Activated naive CD4-positive, alpha-beta T cell treated with anti-CD3 and anti-CD28 coated beads, Interleukin-2, amount 50 U/mL, for 16 hours (primary cell): Measurements from ENCODE around the gene TANC1.
"Not testable (repeated sequence)": the region's sequence is repeated elsewhere in the genome, so short reads cannot be mapped to it uniquely, and the experiment has no call there.

Experiments used
- DNase-seq: peaks from one replicate; pipeline ENCODE4 v3.0.0-alpha.2; 2020

The TANC1 gene

DNA sequence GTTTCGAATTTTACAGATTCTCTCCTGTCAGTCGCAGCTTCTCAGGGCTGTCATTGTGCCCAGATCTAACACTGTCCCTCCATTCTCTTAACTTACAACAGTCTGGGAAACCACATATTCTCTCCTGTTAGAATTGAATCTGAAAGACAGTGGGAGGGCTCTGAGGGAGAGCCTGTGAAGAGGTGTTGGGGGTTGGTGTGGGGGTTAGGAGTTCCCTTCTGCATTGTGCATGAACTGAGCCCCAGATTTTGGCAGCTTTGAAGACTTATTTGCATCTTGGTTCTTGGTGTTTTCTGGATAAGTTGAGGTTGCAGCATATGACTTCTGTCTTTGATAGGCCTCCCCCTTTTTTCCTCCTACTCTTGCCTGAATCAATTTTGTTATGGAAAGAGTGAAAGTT is 64.1 kb downstream of the TANC1 start:
- no peak for DNase-seq

DNA sequence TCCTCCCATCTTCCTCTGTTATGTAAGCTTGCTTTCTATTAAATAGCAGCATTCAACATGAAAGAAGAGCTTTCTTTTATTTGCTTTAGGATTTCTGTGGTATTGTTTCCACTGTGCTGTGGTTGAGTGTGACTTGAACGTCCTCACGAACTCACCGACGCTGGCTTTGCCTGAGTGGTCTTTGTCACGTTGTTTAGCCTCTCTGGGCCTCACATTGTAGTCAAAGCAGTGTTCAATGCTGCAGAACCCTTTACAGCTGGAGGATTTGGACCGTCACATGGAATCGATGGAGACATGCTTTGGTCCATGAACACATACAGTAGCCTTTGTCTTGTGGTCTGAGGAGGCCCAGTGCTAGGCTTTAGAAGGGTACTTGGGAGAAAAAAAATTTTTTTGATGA is 66.3 kb downstream of the TANC1 start:
- no peak for DNase-seq

DNA sequence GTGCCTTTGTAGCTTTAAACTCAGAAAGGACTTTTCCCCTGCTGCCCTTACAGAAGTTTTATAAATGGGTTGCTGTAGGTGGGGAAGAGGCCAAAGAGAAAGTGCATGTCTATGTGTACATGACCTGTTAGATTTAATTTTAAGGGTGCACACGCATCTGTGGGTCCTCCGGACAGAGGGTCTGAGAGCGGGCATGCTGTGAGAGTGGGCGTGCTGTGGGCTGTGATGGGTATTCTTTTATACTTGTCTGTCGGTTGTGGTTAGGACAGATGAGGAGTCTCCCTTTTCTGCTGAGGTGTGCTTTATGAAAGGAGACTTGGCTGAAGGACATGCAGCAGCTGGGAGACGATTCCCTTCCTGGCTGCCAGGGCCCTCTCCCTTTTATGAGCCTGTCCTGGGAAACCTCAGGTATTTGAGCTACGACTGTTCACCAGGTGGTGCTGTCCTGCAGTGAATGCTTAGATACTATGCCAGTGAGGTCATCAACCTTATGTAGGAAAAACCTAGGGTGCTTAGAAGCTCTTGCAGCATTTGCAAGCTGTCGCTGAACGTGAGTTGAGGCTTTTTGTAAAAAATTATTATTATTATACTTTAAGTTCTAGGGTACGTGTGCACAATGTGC is 67.5 kb downstream of the TANC1 start:
- DNase-seq = no peak

DNA sequence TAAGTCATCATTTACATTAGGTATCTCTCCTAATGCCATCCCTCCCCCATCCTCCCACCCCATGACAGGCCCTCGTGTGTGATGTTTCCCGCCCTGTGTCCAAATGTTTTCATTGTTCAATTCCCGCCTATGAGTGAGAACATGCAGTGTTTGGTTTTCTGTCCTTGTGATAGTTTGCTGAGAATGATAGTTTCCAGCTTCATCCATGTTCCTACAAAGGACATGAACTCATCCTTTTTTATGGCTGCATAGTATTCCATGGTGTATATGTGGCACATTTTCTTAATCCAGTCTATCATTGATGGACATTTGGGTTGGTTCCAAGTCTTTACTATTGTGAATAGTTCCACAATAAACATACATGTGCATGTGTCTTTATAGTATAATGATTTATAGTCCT is 68.0 kb downstream of the TANC1 start:
- not testable (repeated sequence) for DNase-seq

DNA sequence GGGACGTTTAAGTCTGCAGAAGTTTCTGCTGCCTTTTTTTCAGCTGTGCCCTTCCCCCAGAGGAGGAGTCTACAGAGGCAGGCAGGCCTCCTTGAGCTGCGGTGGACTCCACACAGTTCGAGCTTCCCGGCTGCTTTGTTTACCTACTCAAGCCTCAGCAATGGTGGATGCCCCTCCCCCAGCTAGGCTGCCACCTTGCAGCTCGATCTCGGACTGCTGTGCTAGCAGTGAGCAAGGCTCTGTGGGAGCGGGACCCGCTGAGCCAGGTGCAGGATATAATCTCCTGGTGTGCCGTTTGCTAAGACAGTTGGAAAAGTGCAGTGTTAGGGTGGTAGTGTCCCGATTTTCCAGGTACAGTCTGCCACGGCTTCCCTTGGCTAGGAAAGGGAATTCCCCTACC is 72.9 kb downstream of the TANC1 start:
- DNase-seq = not testable (repeated sequence)

DNA sequence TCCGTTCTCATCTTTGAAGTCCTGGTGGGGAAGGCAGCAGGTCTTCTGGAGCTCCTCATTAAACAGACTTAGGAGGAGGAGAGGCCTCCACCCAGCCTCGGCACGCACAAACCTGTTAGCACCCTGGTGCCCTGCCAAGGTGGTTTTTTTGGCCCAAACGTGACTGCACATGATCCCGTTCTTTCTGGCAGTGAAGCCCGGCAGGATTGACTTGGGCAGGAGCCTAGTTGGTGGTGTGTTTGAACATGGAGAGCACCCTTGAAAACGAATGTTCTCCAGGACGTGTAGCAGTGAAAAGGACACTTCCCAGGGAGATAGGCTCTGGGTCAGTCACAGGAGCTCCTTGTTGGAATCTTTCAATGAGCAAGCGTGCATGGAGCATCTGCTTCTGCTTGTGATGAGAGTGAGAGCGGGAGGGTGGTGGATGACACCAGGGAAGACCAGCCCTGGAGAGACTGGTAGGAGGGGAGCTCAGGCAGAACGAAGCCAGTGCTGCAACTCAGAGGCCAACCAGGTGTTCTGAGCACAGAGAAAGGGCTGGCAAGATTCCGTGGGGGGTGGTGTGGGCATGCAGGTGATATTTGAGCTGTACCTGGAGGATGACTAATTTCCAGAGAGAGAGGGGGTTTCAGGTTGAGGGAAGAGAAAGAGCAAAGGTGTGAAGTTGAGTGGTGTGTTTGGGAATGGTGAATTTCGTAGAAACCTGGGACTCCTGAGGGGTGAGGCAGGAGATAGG is 73.8 kb downstream of the TANC1 start:
- DNase-seq = no peak

DNA sequence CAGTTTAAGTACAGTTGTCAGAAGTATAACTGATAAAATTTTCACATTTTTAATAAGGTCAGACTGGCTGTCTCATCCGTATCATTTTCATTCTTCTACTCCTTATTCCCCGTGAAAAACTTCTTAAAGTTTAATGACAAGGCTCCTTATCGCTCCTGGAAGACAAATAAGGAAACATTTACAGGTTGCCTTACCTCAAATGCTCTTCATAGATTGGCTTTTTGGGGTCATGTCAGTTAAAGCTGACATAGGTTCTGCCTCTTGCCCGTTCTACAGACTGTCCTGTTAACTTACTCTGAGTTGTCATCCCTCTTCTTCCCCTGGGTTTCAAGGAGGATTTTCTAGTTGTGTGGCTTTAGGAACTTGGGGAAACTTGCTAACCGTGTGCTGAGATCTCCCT is 75.3 kb downstream of the TANC1 start:
- DNase-seq = no peak

DNA sequence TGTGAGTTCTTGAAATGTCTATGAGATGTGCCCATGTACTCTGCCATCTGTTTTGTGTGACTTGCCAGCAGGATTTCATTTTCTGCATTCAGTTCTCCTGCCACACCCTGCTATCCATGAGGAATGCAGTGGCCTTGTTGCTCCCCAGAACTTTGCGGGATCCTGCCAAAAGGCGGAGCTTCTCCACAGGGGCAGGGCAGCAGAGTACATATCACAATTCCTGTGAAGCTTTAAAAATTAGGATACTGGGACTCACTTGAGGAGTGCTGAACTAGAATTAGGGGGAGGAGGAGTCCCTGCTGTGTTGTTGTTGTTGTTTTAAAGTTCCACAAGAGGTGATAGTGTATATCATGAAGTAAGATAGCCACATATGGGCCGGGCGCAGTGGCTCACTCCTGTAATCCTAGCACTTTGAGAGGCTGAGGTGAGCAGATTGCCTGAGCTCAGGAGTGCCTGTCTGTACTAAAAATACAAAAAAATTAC is 76.4 kb downstream of the TANC1 start:
- no peak for DNase-seq

DNA sequence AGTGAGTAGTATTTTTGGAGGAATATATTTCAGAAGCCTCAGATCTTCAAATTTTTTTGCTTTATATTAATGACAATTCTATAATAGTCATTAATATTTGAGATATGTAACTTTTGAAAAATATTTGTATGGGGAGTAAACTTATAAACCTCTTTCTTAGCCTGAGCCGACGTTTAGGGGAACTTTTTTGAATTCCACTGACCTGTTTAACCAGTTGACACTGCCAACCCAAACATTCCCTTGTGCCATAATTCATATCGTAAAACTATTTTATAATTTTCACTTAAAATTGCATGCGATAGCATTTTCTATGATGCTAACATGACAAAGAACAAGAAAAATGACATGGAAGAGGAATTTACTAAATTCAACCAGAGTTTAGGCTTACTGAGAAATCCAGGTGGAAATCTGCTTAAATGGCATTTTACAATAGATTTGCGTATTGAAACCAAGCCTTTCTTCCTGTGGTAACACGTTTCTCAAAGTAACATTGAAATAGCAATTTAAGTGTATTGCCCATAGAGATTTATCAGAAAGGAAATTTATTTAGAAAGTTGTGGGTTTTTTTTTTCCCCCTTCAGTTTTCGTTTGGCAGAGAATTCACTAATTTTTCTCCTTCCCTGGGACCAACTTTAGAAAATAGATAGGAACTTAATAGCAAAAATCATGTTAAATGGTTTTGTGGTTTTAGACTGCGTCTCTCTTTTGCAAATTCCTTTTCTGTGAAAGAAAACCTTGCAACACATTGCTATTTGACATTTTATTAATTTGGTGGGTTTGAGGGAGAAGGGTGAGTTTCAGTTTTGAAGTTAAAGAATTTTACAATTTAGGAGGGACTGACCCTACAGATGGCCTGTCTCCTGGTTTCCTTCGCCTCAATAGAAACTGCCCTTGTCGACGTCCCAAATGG is 77.4 kb downstream of the TANC1 start:
- DNase-seq = no peak

DNA sequence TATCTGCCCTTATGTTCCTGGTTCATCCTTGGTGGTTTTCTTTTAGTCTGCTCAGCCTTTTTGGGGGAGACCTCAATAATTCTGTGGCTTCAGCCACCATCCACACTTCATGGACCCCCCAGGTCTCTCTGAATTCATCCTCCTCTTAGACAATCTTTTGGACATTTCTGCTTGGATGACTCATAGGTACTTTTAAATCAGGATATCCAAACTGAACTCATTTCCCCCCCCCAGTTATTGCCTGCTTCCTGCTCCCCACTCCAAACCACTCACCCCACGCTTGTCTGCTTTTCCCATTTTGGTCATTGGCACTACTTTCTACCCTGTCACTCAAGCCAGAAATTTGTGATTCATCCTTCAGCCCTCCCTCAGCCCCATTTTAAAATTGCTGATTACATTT is 78.5 kb downstream of the TANC1 start:
- DNase-seq = no peak

DNA sequence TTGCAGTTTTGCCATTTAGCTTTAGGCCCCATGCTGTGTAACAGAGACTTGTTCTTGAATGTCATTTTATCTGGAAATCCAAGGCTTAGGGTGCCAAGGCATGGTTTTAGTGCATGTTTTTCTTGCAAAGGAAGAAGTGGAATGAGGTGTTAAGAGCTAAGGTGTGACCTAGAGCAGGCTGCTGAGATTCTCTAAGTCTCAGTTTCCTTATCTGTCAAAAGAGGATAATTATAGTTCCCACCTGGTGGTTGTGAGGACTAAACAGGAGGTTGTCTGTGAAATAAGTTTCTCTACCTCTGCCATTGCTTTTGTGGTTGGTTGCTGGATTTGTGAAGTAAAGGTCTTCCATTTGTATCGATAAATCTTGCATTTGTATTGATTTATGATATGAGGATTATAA is 82.0 kb downstream of the TANC1 start:
- no peak for DNase-seq

DNA sequence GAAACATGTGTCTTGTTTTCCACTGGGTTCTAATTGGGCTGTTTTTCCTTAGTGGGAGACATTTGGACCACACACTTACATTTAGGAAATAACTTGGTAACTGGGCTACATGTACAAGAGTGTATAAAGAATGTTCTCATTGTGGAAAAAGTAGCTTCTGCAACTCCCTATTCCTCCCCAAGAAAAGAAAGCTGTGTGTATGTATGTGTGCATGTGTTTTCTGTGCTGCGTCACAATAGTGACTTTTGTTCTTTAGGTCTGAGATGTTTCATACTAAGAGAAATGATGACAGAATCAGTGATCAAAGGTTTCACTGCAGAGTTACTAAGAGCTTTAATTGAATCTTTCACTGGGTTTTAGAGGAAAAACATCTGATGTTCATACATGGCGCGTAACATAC is 82.7 kb downstream of the TANC1 start:
- no peak for DNase-seq

DNA sequence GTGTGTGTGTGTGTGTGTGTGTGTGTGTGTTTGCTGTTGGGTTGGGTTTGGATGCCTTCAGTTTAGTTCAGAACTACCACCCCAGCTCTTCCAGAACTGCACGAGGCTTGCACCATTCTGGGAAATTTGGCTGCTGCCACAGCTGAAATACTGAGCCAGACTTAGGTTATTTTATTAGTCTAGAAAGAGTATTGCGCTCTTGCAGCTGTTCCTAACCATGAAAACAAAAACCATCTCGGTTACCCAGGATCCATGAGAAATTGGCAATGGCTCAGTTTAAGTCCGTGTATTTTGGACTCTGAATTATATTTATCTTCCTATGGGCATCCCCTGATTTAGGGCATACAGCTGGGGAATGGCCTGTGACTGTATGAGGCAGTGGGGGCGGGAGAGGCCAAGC is 83.2 kb downstream of the TANC1 start:
- no peak for DNase-seq

DNA sequence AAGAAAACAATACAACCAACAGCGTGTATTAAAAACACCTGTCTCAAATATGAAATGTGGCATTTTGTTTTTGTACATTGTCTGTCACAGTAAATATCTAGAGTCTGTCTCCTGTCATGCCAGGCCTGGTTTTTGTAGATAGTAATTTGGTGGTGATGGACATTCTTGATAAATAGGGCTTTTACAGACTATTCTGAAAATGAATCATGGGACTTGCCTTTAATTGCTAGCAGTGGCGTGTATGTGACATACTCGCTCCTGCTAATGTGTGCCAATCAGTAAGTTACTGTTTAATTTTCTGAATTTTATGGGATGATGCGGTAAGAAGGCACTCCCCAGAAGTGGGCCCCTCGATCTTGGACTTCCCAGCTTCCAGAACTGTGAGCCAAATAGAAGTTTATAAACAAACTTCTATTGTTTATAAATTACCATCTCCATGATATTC is 83.7 kb downstream of the TANC1 start:
- no peak for DNase-seq

DNA sequence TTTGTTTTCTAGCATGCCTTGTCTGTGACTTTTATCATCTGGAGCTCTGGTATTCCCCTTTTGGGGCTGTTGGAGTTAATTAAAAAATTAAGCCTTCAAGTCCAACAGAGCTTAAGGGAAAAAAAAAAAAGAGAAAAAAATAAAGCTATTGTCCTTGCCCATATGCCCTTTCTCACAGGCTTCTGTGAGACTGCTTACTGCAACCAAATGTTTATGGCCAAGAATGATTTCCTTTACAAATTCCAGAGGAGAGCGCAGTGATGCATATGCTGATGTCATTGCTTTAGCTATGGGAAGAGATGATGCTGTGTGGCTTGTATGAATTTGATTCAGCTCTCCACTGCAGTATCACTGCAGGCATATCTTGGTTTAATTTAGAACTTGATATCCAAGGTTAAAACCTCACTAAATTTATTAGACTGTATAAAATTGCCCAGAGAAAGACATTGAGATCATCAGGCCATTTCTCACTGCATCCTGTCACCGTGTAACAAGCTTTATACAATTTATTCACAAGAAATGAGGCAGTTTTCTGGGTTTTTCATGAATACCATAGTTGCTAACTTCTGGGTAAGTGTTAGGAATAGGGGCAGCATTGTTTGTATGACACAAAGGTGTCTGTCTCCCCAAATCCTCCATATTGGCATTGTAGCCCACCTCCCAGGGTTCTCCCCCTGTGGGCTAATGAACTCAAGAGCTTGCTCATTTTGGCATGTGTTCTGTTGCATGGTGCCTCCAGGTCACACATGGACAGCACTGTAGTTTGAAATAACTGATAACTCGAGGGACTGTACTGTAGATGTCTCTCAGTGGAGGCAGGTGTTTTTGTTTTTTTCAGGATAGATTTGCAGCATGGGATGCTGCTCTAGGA is 85.0 kb downstream of the TANC1 start:
- DNase-seq = no peak

DNA sequence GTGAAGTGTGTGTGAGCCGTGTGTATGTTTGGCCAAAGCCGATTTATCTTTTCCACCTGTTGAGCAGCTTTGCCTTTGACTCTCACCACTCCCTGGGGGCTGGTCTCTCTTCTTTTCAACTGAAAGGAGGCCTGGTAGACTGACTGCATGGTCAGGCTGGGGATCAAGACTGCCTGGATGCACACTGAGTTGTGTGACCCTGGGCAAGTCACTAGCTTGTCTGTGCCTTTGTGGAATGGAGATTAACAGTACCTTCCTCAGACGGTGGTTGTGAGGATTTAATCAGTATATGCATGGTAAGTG is 85.5 kb downstream of the TANC1 start:
- DNase-seq = no peak

DNA sequence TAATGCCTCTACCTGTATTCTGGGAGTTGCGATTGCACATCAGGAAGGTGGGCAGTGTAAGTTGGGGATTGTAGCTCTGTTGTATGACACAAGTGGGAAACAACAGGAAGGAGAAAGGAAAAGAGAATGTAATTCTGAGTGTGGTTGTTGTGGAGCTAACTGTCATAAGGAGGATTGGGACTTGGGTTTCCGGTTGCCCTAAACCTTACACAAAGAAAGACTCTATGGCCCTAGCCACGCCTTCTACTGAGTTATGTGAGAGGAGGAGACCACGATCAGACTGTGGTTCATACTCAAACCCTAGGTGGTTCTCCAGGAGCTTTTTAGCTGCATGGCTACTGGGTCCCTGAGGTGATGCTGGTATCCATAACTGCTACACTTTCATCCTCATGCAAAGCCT is 86.5 kb downstream of the TANC1 start:
- DNase-seq = no peak

DNA sequence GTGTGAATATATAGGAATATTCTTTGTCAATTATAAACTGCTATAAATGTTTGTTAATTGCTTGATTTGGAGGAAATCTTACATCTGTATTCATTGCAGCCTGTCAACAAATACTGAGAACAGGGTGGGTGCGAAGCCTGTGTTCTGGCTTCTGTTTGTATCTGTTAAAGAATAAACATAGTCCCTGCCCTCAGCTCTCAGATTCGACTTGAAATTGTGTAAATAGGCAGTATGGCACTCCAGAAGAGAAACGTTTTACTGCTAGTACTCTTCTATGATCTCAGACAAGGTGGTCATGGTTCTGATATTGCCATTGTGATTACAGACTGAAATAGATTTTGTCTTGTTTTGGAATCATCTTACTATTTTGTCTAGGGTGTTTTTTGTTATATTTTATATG is 92.1 kb downstream of the TANC1 start:
- DNase-seq = no peak

DNA sequence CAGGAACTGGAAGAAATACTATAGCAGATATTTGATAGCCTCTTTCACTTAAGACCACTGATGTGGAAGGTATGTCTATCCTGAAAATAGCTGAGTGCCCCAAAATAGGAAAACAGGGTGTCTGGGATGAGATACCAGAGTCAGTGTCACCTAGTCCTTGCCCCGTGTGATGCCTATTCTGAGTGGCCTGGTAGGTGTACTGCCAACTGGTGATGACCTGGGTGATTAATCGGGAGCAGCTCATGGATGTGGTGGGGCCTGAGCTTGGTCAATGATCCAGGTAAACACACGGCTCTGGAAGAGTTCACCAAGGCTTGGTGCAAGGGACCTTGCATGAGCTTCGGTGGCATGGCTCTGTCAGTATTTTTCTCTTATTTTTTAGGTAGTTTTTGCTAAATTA is 95.2 kb downstream of the TANC1 start:
- DNase-seq = no peak

DNA sequence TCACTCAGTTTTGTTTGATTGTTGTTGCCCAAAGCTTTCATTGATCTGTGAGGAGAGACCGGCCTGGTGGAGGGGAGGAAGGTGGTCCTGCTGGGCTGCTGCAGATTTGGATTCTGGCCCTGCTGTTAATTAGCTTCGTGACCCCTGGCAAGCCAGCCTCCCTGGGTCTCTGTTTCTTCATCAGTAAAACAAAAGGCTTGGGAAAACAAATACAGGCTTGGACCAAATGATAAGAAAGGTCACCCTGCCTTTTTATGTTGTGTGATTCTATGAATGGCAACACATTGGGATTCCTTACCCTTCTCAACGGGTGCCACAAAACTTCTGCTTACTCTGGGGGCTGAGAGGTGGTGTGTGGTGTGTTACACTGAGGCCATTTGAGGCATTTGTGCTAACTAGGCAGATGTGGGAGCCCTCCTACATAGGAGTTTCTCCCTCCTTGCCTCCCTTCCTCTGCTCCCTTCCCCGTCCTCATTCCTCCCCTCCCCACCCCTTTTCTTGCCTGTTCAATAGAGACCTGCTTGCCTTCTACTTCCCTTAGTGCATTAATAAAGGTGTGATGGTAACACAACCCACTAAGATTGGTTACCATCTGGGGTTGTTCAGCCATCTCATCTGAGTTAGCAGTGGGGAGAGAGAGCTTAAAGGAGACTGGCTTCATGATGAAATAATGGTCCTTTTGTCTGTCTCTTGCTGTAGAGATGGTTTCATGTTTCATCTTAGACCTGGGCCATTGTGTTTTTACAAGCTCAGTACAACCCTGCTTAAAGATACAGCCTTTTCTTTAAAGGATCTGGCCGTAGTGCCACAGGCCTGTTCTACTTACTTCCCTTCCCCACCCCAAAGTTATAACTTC is 96.2 kb downstream of the TANC1 start:
- no peak for DNase-seq

DNA sequence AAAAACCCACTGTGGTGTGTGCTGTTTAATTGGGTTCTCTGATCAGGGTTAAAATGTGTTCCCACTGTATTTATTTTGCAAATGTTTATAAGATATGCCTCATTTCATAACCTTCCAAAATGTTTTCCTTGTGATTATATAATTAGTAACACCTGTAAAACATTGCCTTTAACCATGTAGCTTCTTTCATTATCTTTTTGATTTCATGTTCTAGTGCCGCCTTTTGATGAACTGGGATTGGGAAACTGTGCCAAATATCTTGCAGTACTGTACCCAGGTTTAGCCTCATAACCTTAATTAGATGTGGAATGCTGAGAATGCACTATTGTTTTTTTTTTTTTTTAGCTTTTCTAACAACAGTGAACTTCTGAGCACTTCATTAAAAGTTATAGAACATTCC is 96.9 kb downstream of the TANC1 start:
- DNase-seq = no peak

DNA sequence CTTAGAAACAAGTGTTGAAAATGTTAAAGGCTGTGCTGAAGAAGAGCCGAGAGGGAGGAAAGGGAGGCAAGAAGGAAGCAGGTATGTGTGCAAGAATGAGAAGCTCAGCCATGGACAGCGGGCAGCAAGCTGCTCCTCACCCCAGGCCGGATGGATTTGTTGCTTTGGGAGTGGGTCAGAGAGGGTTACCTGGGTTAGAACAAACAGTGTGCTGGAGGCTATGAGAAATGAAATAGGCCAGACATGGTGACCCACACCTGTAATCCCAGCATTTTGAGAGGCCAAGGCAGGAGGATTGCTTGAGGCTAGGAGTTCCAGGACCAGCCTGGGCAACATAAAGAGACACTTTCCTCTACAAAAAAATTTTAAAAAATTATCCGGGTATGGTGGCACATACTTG is 97.5 kb downstream of the TANC1 start:
- DNase-seq = no peak
